ENCODE data around the gene DYNLT5.
"Not testable (repeated sequence)": the region's sequence is repeated elsewhere in the genome, so short reads cannot be mapped to it uniquely, and the experiment has no call there.

The DYNLT5 gene

GRCh38 chr1:66751160-66751559 lies 1.1 kb upstream of the DYNLT5 start:
- no peak for DNase-seq

DNA sequence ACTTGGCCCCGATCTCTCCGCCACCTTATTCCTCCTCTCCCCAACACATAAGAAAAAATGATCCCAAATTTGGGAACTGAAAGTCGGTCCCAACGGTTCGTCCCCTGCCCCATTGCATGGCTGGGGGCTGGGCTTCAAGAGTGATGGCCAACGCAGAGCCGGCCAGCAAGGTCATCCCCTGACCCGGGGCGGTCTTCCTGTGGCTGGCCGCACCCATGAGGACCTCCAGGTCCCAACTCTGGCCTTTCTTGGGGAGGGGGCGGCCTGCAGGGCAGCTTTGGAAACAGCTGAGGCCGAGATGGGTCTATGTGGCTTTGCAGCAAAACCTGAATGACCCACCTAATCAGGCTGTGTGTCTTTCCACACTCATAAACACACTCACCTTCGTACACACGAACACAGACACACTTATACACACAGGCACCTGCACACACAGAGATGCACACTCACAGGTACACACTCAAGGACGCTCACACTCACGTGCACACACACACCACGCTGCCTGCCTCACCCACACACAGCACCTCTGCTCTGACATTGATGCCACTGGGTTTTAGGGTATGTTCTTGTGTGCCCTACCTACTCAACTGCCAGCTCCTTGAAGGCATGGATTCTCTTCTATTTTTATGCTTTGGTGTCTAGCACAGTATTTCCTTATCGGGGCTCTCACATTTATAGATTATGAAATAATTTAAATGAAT lies 562 bp downstream of the DYNLT5 start:
- no peak for DNase-seq

- DNase-seq = no peak
These were observed 5.5 kb downstream of the DYNLT5 start for GRCh38 chr1:66757722-66758240.

GRCh38 chr1:66758241-66758755 lies 6.0 kb downstream of the DYNLT5 start:
- peak; percentile 77 for DNase-seq

DNA sequence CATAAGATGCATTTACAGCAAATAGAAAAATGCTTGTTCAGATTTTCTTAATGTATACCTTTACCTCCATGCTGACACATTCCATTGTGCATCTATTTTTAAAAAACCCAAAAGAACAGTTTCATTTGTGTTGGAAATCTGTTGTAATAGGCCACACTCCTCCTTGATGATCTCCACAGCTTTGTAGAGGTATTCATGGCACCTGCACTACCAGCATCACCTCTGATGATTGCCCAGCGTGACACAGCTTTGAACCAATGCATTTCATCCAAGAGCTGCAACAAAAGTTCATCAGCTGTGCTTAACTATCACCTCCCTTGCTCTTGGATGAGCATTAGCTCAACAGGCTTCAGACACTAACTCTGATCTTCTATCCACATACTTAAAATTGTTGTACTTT lies 8.2 kb downstream of the DYNLT5 start:
- no peak for DNase-seq

DNA sequence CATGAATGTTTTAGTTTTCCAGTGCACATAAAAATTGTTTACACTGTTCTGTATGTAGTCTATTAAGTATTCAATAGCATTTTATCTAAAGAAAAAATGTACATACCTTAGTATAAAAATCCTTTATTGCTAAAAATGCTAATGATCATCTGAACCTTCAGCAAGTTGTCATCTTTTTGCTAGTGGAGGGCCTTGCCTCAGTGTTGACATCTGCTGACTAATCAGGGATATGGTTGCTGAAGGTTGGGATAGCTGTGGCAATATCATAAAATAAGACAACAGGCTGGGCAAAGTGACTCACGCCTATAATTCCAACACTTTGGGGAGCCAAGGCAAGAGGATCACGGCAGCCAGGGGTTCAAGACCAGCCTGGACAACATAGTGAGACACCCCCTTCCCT lies 9.0 kb downstream of the DYNLT5 start:
- peak; percentile 35 for DNase-seq

- peak; percentile 86 for DNase-seq
These were observed 12.8 kb downstream of the DYNLT5 start for GRCh38 chr1:66764994-66765578.

DNA sequence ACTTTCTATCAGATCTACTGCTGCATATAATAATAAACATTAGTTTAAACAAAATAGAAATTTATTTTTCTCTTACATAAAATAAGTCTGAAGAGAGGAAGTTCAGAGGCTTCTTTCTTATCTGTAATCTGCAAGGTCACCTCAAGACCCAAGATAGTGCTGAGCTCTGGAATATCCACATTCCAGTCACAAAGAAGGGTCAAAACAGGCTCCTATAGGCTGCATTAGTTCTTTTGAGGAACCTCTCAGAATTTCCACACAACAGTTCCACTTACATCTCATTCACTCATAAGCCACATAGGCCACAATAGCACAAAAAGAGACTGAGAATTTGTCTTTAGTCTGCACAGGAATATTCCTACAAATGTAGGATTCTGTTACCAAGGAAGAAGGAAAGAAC lies 15.4 kb downstream of the DYNLT5 start:
- no peak for DNase-seq

DNA sequence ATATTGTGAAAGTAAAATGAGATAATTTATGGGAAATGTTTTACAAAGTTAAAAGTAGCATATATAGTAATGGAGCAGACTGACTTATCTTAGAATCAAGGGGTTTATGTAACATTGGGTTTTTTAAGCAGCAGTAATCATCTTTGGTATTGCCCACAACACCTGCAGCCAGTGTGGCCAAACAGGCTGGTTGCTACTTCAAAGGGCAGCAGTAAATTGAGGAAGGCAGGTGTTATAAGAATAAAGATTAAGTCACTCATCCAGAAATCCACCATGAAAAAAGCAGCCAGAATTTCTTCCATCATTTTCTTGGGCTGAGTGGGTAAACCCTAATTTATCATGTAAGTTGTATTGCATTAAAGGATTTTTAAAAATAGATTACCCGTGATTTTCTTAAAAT lies 16.7 kb downstream of the DYNLT5 start:
- peak; percentile 64 for DNase-seq

GRCh38 chr1:66769512-66770229 lies 17.4 kb downstream of the DYNLT5 start:
- DNase-seq = peak; percentile 85

DNA sequence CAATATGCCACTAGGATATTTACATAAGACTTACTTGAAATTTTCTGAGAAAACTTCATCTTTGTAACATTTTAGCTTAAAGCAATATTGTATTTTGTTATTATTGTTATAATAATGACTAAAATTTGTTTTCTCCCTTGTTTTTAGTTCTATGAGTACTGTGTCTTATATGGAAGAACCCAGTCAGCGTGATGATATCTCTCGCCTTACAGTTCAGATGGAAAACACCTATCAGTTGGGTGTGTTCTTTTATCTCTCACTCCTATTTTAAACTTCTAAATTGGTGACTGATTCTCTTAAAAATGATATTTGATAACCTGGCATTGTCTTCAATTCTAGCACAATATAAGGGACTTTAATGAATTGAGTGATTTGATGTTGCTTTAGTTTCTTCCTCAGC lies 18.0 kb downstream of the DYNLT5 start:
- DNase-seq = peak; percentile 53

- DNase-seq = peak; percentile 91
These were observed 18.4 kb downstream of the DYNLT5 start for GRCh38 chr1:66770694-66771093.

DNA sequence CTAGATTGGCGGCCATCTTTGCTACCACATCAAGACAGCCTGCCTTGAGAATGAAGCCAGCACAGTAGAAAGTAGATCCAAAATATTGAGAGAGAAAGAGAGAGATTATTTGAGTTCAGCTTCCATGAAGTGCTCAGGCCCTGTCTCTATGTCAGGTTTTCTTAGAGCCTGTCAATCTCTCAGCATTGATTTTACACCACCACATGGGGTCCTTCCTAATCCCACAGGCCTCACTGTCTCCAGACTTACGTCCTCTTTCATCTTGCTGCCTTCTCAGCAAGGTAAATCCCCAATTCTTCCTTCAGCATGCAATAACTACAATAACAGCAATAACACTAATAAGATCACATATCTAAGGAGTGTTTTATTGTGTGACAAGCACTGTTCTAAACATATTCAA lies 21.0 kb downstream of the DYNLT5 start:
- no peak for DNase-seq

GRCh38 chr1:66774438-66774837 lies 22.2 kb downstream of the DYNLT5 start:
- DNase-seq = no peak

GRCh38 chr1:66775646-66776045 lies 23.4 kb downstream of the DYNLT5 start:
- no peak for DNase-seq

DNA sequence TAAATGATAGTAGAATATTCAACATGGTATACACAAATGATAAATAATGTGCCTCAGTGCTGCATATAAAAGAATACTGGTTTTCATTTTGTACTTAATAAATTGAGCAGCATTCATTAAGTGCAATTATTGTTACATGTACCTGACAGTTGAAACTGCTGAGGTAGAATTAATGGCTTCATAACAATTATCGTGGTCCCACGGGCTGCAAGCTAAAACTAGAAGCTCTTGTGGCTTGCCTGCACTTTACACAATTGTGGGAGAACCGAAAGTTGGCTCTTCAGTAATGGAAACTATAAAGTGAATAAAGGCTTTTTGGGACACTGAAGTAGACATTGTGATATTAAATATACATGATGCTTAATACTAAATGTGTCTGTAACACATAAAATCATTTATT lies 25.6 kb downstream of the DYNLT5 start:
- DNase-seq = no peak

GRCh38 chr1:66778266-66778665 lies 26.0 kb downstream of the DYNLT5 start:
- DNase-seq = no peak

DNA sequence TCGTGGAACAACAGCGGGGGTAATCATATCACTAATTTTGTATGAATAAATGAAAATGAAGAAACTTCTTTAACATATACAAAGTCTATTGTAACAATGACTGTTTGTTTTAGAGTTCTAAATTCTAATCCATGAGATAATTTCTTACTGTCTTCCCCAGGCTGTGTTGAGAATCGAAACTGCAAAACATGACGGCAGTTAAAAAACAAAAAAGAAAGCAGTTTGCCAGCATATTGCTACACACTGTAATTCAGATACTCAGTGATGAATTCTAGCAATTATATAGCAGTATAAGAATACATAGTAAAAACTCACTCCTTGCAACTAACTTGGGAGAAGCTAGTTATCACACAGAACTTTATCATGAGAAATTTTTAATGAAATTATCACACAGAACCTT lies 26.7 kb downstream of the DYNLT5 start:
- DNase-seq = no peak

GRCh38 chr1:66779475-66780078 lies 27.3 kb downstream of the DYNLT5 start:
- DNase-seq = no peak

DNA sequence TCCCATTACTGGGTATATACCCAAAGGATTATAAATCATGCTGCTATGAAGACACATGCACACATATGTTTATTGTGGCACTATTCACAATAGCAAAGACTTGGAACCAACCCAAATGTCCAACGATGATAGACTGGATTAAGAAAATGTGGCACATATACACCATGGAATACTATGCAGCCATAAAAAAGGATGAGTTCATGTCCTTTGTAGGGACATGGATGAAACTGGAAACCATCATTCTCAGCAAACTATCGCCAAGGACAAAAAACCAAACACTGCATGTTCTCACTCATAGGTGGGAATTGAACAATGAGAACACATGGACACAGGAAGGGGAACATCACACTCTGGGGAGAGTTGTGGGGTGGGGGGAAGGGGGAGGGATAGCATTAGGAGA lies 33.5 kb downstream of the DYNLT5 start:
- not testable (repeated sequence) for DNase-seq

- DNase-seq = no peak
These were observed 35.4 kb downstream of the DYNLT5 start for GRCh38 chr1:66787641-66788040.

- DNase-seq = peak; percentile 54
These were observed 36.1 kb downstream of the DYNLT5 start for GRCh38 chr1:66788231-66788939.
